Cardiac muscle cell (in vitro differentiated cells and primary cell): ENCODE measurements around the gene UBE2J2. TPM values are rescaled to one million over a fixed set of nuclear protein-coding genes. Genes with fewer than 3 reads are reported as not detected.
A peak's percentile ranks its signal among the peaks of the same experiment; 100 is the strongest.

Experiments
- DNase-seq, 2 donors: peaks; one replicate each; pipeline versions ENCODE4 v3.0.0 to v3.0.0-alpha.2; 2010 to 2017; ENCODE audit warnings: low read depth in 1 of 2, low spot score in 1 of 2
- H3K27ac ChIP-seq: fragments of 200-600 bp; sonication (generic); 2 replicates; pipeline ENCODE4 v1.5.1; 2016
- H3K27me3 ChIP-seq: fragments of 200-600 bp; sonication (generic); 2 replicates; pipeline ENCODE4 v1.6.0; 2016; ENCODE audit warnings: control low read depth
- H3K36me3 ChIP-seq: fragments of 200-600 bp; sonication (generic); 2 replicates; pipeline ENCODE4 v1.5.1; 2016; ENCODE audit warnings: control low read depth
- H3K4me1 ChIP-seq: fragments of 200-600 bp; sonication (generic); 2 replicates; pipeline ENCODE4 v1.8.1; 2017; ENCODE audit warnings: low read depth, mild to moderate bottlenecking, mixed run types
- H3K4me3 ChIP-seq: fragments of 200-600 bp; sonication (generic); 2 replicates; pipeline ENCODE4 v1.5.1; 2016; ENCODE audit warnings: mild to moderate bottlenecking
- H3K9me3 ChIP-seq: fragments of 200-600 bp; sonication (generic); 2 replicates; pipeline ENCODE4 v1.5.1; 2017; ENCODE audit warnings: low read depth, mild to moderate bottlenecking, control low read depth
- polyA plus RNA-seq: library from polyadenylated mRNA; unstranded; fragments of >200 nt; fragmentation: Nextera tagmentation; extraction: Ambion mirVana; gene quantifications from 2 replicates; pipeline ENCODE4 v1.2.1, GENCODE V29; 2016
- total RNA-seq: library from RNA; depleted of rRNA; stranded (reverse); fragments of >200 nt; gene quantifications from 2 replicates; pipeline ENCODE4 v1.2.3, GENCODE V29; 2016
- TF ChIP-seq, protein P1 (sequence below): IDR thresholded peaks from 2 replicates; pipeline ENCODE4 v1.5.1; 2012; ENCODE audit warnings: low read depth, mild to moderate bottlenecking, low read length

The UBE2J2 gene
- total and polyA plus RNA-seq, 2 experiments from 2014 or later, result 64.2 to 87.3 TPM

DNA sequence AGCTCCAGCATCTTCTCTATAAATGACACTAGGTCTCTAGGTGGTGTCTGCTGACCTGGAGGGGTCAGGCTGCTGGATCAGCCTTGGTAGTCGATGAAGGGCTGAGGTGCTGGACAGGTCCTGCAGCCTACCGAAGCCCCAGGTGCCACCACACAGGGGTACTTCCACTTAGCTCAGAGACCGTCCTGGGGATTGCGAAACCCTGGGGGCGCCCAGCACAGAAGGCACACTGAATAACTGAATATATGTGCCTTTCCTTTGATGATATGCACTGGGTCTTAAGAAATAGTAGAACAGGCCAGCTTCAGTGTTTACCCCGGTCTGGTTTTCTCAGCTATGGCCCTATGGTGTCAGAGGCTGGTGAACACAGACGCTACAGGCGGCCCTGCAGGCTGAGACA is 10.9 kb downstream of the UBE2J2 start:
- Histone ChIP-seq H3K27ac (no peak overlapping the region), H3K36me3 (peaks cover 15% of the 10 kb centered on the region), H3K9me3 (no peaks in the 10 kb centered on the region), H3K4me1 (no peaks in the 10 kb centered on the region), H3K4me3 (no peak overlapping the region), H3K27me3 (no peaks in the 10 kb centered on the region)
- TF ChIP-seq, protein P1, sequence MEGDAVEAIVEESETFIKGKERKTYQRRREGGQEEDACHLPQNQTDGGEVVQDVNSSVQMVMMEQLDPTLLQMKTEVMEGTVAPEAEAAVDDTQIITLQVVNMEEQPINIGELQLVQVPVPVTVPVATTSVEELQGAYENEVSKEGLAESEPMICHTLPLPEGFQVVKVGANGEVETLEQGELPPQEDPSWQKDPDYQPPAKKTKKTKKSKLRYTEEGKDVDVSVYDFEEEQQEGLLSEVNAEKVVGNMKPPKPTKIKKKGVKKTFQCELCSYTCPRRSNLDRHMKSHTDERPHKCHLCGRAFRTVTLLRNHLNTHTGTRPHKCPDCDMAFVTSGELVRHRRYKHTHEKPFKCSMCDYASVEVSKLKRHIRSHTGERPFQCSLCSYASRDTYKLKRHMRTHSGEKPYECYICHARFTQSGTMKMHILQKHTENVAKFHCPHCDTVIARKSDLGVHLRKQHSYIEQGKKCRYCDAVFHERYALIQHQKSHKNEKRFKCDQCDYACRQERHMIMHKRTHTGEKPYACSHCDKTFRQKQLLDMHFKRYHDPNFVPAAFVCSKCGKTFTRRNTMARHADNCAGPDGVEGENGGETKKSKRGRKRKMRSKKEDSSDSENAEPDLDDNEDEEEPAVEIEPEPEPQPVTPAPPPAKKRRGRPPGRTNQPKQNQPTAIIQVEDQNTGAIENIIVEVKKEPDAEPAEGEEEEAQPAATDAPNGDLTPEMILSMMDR, result no peak
- no peak for DNase-seq

DNA sequence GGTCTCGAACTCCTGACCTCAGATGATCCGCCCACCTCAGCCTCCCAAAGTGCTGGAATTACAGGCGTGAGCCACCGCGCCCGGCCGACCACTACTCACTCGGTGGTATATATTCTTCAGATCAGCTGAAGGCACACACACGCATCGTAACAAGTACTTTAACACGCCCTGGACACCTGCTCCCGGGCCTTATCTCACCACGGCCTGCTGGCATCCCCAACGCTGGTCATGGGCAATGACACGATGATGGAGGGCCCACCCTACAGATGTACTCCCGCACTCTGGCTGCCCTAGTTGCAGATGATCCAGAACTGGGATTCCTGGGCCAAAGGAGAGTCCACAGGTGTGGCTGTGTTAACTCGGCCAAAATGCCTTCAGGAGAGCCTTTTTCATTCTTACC is 11.6 kb downstream of the UBE2J2 start:
- Histone ChIP-seq H3K4me3 (no peak overlapping the region), H3K27ac (no peak overlapping the region), H3K4me1 (no peaks in the 10 kb centered on the region), H3K36me3 (peaks cover 15% of the 10 kb centered on the region), H3K27me3 (no peaks in the 10 kb centered on the region), H3K9me3 (no peaks in the 10 kb centered on the region)
- no peak for DNase-seq
- TF ChIP-seq, protein P1, result no peak

DNA sequence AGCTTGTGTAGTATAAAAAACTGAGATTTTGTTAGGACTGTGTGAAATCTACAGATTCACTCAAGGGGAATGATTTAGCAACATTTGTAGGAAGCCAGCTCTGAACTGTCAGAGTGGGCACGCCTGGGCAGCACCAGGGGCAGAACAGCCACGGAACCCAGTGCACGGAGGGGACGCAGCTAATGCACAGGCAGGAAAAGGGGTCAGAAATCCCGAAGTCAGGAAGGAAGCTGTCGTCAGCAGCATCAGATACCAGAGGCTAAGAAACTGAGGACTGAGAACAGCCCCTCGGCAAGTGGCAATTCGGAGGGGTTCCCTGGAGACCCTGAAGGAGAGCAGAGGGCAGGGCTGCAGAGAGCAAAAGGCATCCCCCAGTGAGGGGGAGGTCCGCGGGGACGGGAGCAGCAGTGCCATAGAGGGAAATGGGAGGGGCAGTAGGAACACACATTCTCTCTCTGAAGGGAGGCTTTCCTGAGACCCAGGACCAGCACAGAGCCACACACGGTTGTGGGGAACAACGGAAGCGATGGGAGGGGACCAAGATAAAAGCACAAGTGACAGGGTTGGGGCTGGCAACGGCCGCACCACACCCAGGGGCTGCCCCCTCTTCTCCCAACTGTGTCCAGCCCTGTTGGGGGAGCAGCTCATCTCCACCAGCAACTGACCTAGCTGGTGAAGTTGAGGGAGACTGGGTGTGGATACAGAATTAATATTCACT is 12.7 kb downstream of the UBE2J2 start:
- TF ChIP-seq, protein P1, result no peak
- Histone ChIP-seq H3K27me3 (no peaks in the 10 kb centered on the region), H3K27ac (peak overlapping the region; percentile 13), H3K4me1 (no peaks in the 10 kb centered on the region), H3K9me3 (no peaks in the 10 kb centered on the region), H3K4me3 (no peak overlapping the region), H3K36me3 (peaks cover 19% of the 10 kb centered on the region)
- no peak for DNase-seq

DNA sequence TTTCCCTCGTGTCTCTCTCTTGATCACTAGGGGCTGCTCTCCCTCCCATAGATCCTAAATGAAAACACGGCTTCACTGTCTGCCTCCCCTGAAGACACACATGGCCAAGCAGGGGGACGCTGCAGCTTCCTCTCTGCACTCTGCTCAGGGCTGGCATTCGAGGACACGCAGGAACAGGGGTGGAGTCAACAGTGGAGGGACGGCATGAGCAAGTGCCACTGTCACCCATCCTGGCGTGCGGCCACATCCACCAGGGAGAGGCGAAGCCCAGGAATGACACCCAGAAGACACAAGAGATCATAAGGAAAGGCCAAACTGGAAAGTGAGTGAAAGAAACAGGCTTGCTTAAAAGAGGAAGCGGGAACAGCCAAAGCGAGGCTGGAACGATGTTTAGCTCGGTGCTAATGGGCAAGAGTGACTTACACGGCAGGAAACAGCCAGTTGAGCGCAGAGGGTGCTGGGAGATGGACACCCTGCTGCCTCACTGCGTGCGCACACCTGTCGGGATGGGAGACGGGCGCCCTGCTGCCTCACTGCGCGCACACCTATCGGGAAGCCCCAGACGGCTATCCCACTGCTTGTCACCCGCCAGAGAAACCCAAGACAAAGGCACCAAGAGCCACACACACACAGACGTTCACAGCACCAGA is 13.6 kb downstream of the UBE2J2 start:
- no peaks in the 10 kb centered on the region for H3K4me1 ChIP-seq
- DNase-seq, result no peak
- no peak overlapping the region for H3K4me3 ChIP-seq
- no peak overlapping the region for H3K27ac ChIP-seq
- H3K9me3 ChIP-seq, result no peaks in the 10 kb centered on the region
- TF ChIP-seq, protein P1, result no peak
- H3K27me3 ChIP-seq, result no peaks in the 10 kb centered on the region
- peaks cover 18% of the 10 kb centered on the region for H3K36me3 ChIP-seq

DNA sequence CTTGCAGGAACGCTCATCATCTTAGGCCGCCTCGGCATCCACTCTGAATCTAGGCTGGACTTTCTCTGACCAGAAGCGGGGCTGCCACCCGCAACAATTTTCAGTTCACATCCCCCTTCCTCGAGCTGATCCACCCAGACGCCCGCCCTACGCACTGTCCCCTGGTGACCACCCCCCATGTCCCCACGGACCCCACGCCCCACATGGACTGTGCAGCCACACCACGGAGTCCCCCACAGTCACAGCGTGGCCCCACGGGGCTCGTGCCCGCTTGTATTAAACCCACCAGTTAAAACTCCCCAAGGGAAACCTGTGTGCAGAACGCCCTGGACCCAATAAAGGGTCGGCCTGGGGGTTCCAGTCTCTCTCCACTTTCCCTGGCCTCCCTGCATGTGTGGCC is 14.1 kb downstream of the UBE2J2 start:
- Histone ChIP-seq H3K4me1 (no peaks in the 10 kb centered on the region), H3K9me3 (no peaks in the 10 kb centered on the region), H3K27ac (no peak overlapping the region), H3K4me3 (no peak overlapping the region), H3K36me3 (peaks cover 20% of the 10 kb centered on the region), H3K27me3 (no peaks in the 10 kb centered on the region)
- TF ChIP-seq, protein P1, result no peak
- no peak for DNase-seq
